Measurements from ENCODE around the gene LRRC9.

Gene LRRC9

DNA sequence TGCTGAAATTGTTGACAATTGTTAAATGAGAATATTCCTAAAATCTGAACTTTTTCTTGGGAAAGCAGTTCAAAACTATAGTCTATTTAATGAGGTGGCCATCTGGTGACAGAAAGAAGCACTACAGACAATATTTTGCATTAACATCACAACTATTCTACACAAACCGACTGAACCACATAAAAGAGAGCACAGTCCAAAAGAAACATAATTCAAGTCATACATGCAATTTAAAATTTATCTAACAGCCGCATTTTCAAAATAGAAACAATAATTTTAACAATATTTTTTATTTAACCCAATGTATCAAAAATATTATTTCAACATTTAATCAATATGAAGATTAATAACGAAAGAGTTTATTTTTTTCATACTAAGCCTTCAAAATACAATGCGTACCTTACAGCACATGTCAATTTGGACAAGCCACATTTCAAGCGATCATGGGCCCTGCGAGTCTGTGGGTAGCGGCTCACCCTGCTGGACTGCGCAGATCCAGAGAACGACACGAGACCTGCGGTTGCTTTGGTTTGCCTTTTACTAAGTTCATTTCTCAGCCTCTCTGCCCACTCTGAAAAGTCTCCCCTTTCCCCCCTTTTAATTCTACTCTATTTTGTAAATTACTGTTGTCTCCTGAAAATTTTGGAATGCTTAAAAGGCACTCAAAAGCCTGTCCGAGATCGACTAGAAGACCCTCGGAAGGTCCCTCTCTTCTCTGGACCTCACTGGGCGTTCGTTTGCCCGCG lies 947 bp upstream of the LRRC9 start:
- H3K18ac ChIP-seq (ENCODE audit: low read length), result peak overlapping the region; percentile 93
- H3K4ac ChIP-seq (ENCODE audit: low read length), result no peak overlapping the region
- H3K36me3 ChIP-seq (replicated peaks in 1 of 2; ENCODE audit: control insufficient read depth in 2 of 2, insufficient read depth in 2 of 2, low read length in 2 of 2), result peaks cover 6 to 25% of the 10 kb centered on the region in 2 donors
- peaks cover 6 to 7% of the 10 kb centered on the region in 2 donors for H3K9me3 ChIP-seq (replicated peaks in 1 of 2; ENCODE audit: control insufficient read depth in 2 of 2, insufficient read depth in 1 of 2, low read depth in 1 of 2, low read length in 2 of 2)
- no peak overlapping the region for H3K23ac ChIP-seq (ENCODE audit: low read depth, low read length, poor library complexity)
- peak overlapping the region; percentile 98 for H3K4me2 ChIP-seq (ENCODE audit: insufficient read depth, low read length, poor library complexity, severe bottlenecking)
- DNase-seq (ENCODE audit: low spot score), result peak; percentile 14
- H2BK5ac ChIP-seq (ENCODE audit: low read length), result no peak overlapping the region
- H3K9ac ChIP-seq (ENCODE audit: low read depth, low read length, poor library complexity), result peak overlapping the region; percentile 89
- H3K27me3 ChIP-seq (ENCODE audit: control insufficient read depth in 3 of 3, insufficient read depth in 3 of 3, low read depth in 1 of 3, low read length in 3 of 3), result no peaks in the 10 kb centered on the region
- H4K91ac ChIP-seq (ENCODE audit: low read depth, low read length, poor library complexity), result no peak overlapping the region
- H2BK15ac ChIP-seq (ENCODE audit: low read length), result no peak overlapping the region
- peak overlapping the region; percentile 90 for H3K27ac ChIP-seq (replicated peaks; ENCODE audit: low read length)
- no peak overlapping the region for H3K14ac ChIP-seq (ENCODE audit: low read length)
- peak overlapping the region; percentile 79 to 89 for H3K4me3 ChIP-seq (ENCODE audit: low read length in 2 of 2)
- peak overlapping the region; percentile 94 for H2AFZ ChIP-seq (ENCODE audit: low read length)
- WGBS, 2 donors (ENCODE audit: extremely low coverage in 2 of 2, insufficient read length in 2 of 2, insufficient replicate concordance in 1 of 2), result 100% methylated on average over 1 of the region's 18 CpGs; no CpG with 5 or more reads in 1 of the 2 donors
- H3K4me1 ChIP-seq (ENCODE audit: control insufficient read depth in 2 of 2, insufficient read depth in 1 of 2, low read depth in 1 of 2, low read length in 2 of 2), result peaks cover 3 to 4% of the 10 kb centered on the region in 2 donors
- H4K8ac ChIP-seq (ENCODE audit: low read depth, low read length), result no peak overlapping the region
- H2BK12ac ChIP-seq (ENCODE audit: low read length), result no peak overlapping the region
- H3K79me1 ChIP-seq (ENCODE audit: low read depth, low read length), result no peaks in the 10 kb centered on the region
- H2AK5ac ChIP-seq (ENCODE audit: low read depth, low read length), result no peak overlapping the region
- H2BK120ac ChIP-seq (ENCODE audit: low read depth, low read length), result peak overlapping the region; percentile 16

DNA sequence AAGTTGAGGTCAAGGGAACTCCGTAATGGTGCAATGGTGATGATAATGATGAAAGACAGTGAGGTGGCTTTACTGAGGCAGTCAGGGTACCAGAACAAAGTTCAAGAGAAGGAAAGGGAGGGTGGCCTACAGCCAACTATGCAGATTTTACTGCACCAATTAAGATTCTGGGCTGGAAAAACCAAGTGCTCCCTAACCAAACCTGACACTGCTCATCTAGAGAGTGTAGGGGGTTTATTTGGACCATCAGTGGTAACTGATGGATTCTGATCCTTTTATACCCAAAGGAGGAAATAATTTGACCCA lies 387 bp downstream of the LRRC9 start:
- peaks cover 3 to 4% of the 10 kb centered on the region in 2 donors for H3K4me1 ChIP-seq (ENCODE audit: control insufficient read depth in 2 of 2, insufficient read depth in 1 of 2, low read depth in 1 of 2, low read length in 2 of 2)
- no CpG with 5 or more reads among the region's 1 CpG for WGBS, 2 donors (ENCODE audit: extremely low coverage in 2 of 2, insufficient read length in 2 of 2, insufficient replicate concordance in 1 of 2)
- H2BK12ac ChIP-seq (ENCODE audit: low read length), result no peak overlapping the region
- H3K36me3 ChIP-seq (replicated peaks in 1 of 2; ENCODE audit: control insufficient read depth in 2 of 2, insufficient read depth in 2 of 2, low read length in 2 of 2), result peaks cover 4 to 19% of the 10 kb centered on the region in 2 donors
- H4K8ac ChIP-seq (ENCODE audit: low read depth, low read length), result no peak overlapping the region
- no peak overlapping the region for H3K4ac ChIP-seq (ENCODE audit: low read length)
- no peak overlapping the region for H2BK15ac ChIP-seq (ENCODE audit: low read length)
- H3K9ac ChIP-seq (ENCODE audit: low read depth, low read length, poor library complexity), result no peak overlapping the region
- no peak overlapping the region for H3K23ac ChIP-seq (ENCODE audit: low read depth, low read length, poor library complexity)
- no peaks in the 10 kb centered on the region for H3K27me3 ChIP-seq (ENCODE audit: control insufficient read depth in 3 of 3, insufficient read depth in 3 of 3, low read depth in 1 of 3, low read length in 3 of 3)
- peak overlapping the region; percentile 65 to 79 for H3K4me3 ChIP-seq (ENCODE audit: low read length in 2 of 2)
- no peak overlapping the region for H3K14ac ChIP-seq (ENCODE audit: low read length)
- H3K18ac ChIP-seq (ENCODE audit: low read length), result no peak overlapping the region
- peak overlapping the region; percentile 85 for H2AFZ ChIP-seq (ENCODE audit: low read length)
- H3K27ac ChIP-seq (replicated peaks; ENCODE audit: low read length), result peak overlapping the region; percentile 37
- H4K91ac ChIP-seq (ENCODE audit: low read depth, low read length, poor library complexity), result no peak overlapping the region
- H3K9me3 ChIP-seq (replicated peaks in 1 of 2; ENCODE audit: control insufficient read depth in 2 of 2, insufficient read depth in 1 of 2, low read depth in 1 of 2, low read length in 2 of 2), result peaks cover under 1 to 3% of the 10 kb centered on the region in 2 donors
- H3K4me2 ChIP-seq (ENCODE audit: insufficient read depth, low read length, poor library complexity, severe bottlenecking), result peak overlapping the region; percentile 46
- no peak overlapping the region for H2BK5ac ChIP-seq (ENCODE audit: low read length)
- H3K79me1 ChIP-seq (ENCODE audit: low read depth, low read length), result no peaks in the 10 kb centered on the region
- no peak for DNase-seq (ENCODE audit: low spot score)
- no peak overlapping the region for H2BK120ac ChIP-seq (ENCODE audit: low read depth, low read length)
- no peak overlapping the region for H2AK5ac ChIP-seq (ENCODE audit: low read depth, low read length)

DNA sequence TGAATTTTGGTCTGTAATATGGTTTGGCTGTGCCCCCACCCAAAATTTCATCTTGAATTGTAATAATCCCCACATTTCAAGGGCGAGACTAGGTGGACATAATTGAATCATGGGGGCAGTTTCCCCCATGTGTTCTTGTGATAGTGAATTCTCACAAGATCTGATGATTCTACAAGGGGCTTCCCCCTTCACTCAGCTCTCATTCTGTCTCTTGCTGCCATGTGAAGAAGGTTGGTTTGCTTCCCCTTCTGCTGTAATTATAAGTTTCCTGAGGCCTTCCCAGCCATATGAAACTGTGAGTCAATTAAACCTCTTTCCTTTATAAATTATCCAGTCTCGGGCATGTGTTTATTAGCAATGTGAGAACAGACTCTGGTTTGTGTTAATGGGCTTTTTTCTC lies 5.9 kb downstream of the LRRC9 start:
- no peaks in the 10 kb centered on the region for H3K27me3 ChIP-seq (ENCODE audit: control insufficient read depth in 3 of 3, insufficient read depth in 3 of 3, low read depth in 1 of 3, low read length in 3 of 3)
- H3K79me1 ChIP-seq (ENCODE audit: low read depth, low read length), result no peaks in the 10 kb centered on the region
- no peak overlapping the region for H2BK120ac ChIP-seq (ENCODE audit: low read depth, low read length)
- no peak overlapping the region for H2AFZ ChIP-seq (ENCODE audit: low read length)
- no peak for DNase-seq (ENCODE audit: low spot score)
- H3K4me1 ChIP-seq (ENCODE audit: control insufficient read depth in 2 of 2, insufficient read depth in 1 of 2, low read depth in 1 of 2, low read length in 2 of 2), result no peaks in the 10 kb centered on the region
- no peak overlapping the region for H3K14ac ChIP-seq (ENCODE audit: low read length)
- H4K91ac ChIP-seq (ENCODE audit: low read depth, low read length, poor library complexity), result no peak overlapping the region
- no peak overlapping the region for H3K18ac ChIP-seq (ENCODE audit: low read length)
- H3K9ac ChIP-seq (ENCODE audit: low read depth, low read length, poor library complexity), result no peak overlapping the region
- H3K4me2 ChIP-seq (ENCODE audit: insufficient read depth, low read length, poor library complexity, severe bottlenecking), result no peak overlapping the region
- no peaks in the 10 kb centered on the region for H3K9me3 ChIP-seq (replicated peaks in 1 of 2; ENCODE audit: control insufficient read depth in 2 of 2, insufficient read depth in 1 of 2, low read depth in 1 of 2, low read length in 2 of 2)
- H3K23ac ChIP-seq (ENCODE audit: low read depth, low read length, poor library complexity), result no peak overlapping the region
- H2BK15ac ChIP-seq (ENCODE audit: low read length), result no peak overlapping the region
- no peaks in the 10 kb centered on the region for H3K36me3 ChIP-seq (replicated peaks in 1 of 2; ENCODE audit: control insufficient read depth in 2 of 2, insufficient read depth in 2 of 2, low read length in 2 of 2)
- no peak overlapping the region for H2BK5ac ChIP-seq (ENCODE audit: low read length)
- no peak overlapping the region for H3K27ac ChIP-seq (replicated peaks; ENCODE audit: low read length)
- no CpG with 5 or more reads among the region's 2 CpGs for WGBS, 2 donors (ENCODE audit: extremely low coverage in 2 of 2, insufficient read length in 2 of 2, insufficient replicate concordance in 1 of 2)
- no peak overlapping the region for H2BK12ac ChIP-seq (ENCODE audit: low read length)
- H3K4me3 ChIP-seq (ENCODE audit: low read length in 2 of 2), result no peak overlapping the region
- no peak overlapping the region for H2AK5ac ChIP-seq (ENCODE audit: low read depth, low read length)
- no peak overlapping the region for H4K8ac ChIP-seq (ENCODE audit: low read depth, low read length)
- no peak overlapping the region for H3K4ac ChIP-seq (ENCODE audit: low read length)

DNA sequence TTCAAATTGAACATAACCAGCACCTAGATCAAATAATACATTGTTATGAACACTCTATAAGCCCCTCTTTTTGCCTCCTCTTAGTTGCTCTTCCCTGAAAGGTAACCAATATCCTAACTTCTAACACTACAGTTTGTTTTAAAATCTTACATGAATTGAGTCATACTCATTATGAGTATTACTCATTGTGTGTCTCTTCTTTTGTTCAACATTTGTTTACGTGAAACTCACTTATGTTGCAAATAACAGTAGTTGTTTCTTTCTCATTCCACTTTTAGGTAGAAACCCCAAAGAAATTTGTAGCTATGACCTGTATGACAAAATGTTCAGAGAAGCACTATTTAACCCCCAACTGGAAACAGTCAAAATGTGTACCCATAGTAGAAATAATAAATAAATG lies 6.6 kb downstream of the LRRC9 start:
- no peak overlapping the region for H3K4ac ChIP-seq (ENCODE audit: low read length)
- H4K8ac ChIP-seq (ENCODE audit: low read depth, low read length), result no peak overlapping the region
- no peaks in the 10 kb centered on the region for H3K79me1 ChIP-seq (ENCODE audit: low read depth, low read length)
- no peak overlapping the region for H2BK120ac ChIP-seq (ENCODE audit: low read depth, low read length)
- H3K27ac ChIP-seq (replicated peaks; ENCODE audit: low read length), result no peak overlapping the region
- H3K27me3 ChIP-seq (ENCODE audit: control insufficient read depth in 3 of 3, insufficient read depth in 3 of 3, low read depth in 1 of 3, low read length in 3 of 3), result no peaks in the 10 kb centered on the region
- H3K18ac ChIP-seq (ENCODE audit: low read length), result no peak overlapping the region
- no peaks in the 10 kb centered on the region for H3K36me3 ChIP-seq (replicated peaks in 1 of 2; ENCODE audit: control insufficient read depth in 2 of 2, insufficient read depth in 2 of 2, low read length in 2 of 2)
- no peak overlapping the region for H3K14ac ChIP-seq (ENCODE audit: low read length)
- H3K9ac ChIP-seq (ENCODE audit: low read depth, low read length, poor library complexity), result no peak overlapping the region
- no peak overlapping the region for H2BK12ac ChIP-seq (ENCODE audit: low read length)
- WGBS, 2 donors (ENCODE audit: extremely low coverage in 2 of 2, insufficient read length in 2 of 2, insufficient replicate concordance in 1 of 2), result no CpG with 5 or more reads among the region's 1 CpG
- no peak overlapping the region for H2BK15ac ChIP-seq (ENCODE audit: low read length)
- no peak overlapping the region for H4K91ac ChIP-seq (ENCODE audit: low read depth, low read length, poor library complexity)
- H2AK5ac ChIP-seq (ENCODE audit: low read depth, low read length), result no peak overlapping the region
- no peak overlapping the region for H3K23ac ChIP-seq (ENCODE audit: low read depth, low read length, poor library complexity)
- H2BK5ac ChIP-seq (ENCODE audit: low read length), result no peak overlapping the region
- DNase-seq (ENCODE audit: low spot score), result no peak
- no peaks in the 10 kb centered on the region for H3K9me3 ChIP-seq (replicated peaks in 1 of 2; ENCODE audit: control insufficient read depth in 2 of 2, insufficient read depth in 1 of 2, low read depth in 1 of 2, low read length in 2 of 2)
- H3K4me3 ChIP-seq (ENCODE audit: low read length in 2 of 2), result no peak overlapping the region
- no peak overlapping the region for H3K4me2 ChIP-seq (ENCODE audit: insufficient read depth, low read length, poor library complexity, severe bottlenecking)
- no peaks in the 10 kb centered on the region for H3K4me1 ChIP-seq (ENCODE audit: control insufficient read depth in 2 of 2, insufficient read depth in 1 of 2, low read depth in 1 of 2, low read length in 2 of 2)
- H2AFZ ChIP-seq (ENCODE audit: low read length), result no peak overlapping the region
